ENCODE measurements around the gene FBF1.

Gene FBF1

DNA sequence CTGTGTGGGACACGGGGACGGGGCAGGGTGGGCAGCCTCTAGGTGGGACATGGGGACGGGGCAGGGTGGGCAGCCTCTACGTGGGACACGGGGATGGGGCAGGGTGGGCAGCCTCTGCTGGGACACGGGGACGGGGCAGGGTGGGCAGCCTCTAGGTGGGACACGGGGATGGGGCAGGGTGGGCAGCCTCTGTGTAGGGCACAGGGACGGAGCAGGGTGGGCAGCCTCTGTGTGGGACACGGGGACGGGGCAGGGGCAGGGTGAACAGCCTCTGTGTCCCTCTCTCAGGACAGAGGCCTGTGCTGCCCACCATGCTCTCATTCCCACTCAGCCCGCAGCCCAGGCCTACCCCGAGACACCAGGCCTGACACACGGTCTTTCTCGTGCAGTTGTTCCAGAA, 19.2 kb downstream of the FBF1 start (continued):
- no peak for TF ChIP-seq SP7 (tag by site-specific recombination; IDR thresholded peaks at IDR 0.05)
- TF ChIP-seq ZNF416 (tag by site-specific recombination; IDR thresholded peaks at IDR 0.05): no peak
- TF ChIP-seq ZNF132 (tag by site-specific recombination; IDR thresholded peaks at IDR 0.05; ENCODE audit: borderline replicate concordance): no peak
- TF ChIP-seq ZNF433 (tag by site-specific recombination; IDR thresholded peaks at IDR 0.05; ENCODE audit: low read depth): no peak
- no peak for TF ChIP-seq GLI2 (tag by site-specific recombination; IDR thresholded peaks at IDR 0.05; ENCODE audit: borderline replicate concordance, low read depth)
- TF ChIP-seq ZNF169 (tag by site-specific recombination; IDR thresholded peaks at IDR 0.05): no peak
- TF ChIP-seq, protein P1, sequence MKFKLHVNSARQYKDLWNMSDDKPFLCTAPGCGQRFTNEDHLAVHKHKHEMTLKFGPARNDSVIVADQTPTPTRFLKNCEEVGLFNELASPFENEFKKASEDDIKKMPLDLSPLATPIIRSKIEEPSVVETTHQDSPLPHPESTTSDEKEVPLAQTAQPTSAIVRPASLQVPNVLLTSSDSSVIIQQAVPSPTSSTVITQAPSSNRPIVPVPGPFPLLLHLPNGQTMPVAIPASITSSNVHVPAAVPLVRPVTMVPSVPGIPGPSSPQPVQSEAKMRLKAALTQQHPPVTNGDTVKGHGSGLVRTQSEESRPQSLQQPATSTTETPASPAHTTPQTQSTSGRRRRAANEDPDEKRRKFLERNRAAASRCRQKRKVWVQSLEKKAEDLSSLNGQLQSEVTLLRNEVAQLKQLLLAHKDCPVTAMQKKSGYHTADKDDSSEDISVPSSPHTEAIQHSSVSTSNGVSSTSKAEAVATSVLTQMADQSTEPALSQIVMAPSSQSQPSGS (tag by site-specific recombination; IDR thresholded peaks at IDR 0.05; ENCODE audit: low read depth): no peak
- no peak for TF ChIP-seq ZNF513 (tag by site-specific recombination; IDR thresholded peaks at IDR 0.05)
- no peak for TF ChIP-seq ZFP3 (tag by site-specific recombination; IDR thresholded peaks at IDR 0.05; ENCODE audit: low read depth)
- TF ChIP-seq BCL11B (tag by site-specific recombination; IDR thresholded peaks at IDR 0.05; ENCODE audit: low read depth): no peak
- TF ChIP-seq ZNF2 (tag by site-specific recombination; IDR thresholded peaks at IDR 0.05): no peak

GRCh38 chr17:75920045-75920560, 20.7 kb downstream of the FBF1 start:
- no peak overlapping the region for H3K27ac ChIP-seq (ENCODE audit: extremely low read depth, low read depth, low read length)
- no peaks in the 10 kb centered on the region for H3K4me1 ChIP-seq (ENCODE audit: control insufficient read depth, insufficient read depth, low read length)
- ChIA-PET CTCF (interaction anchor here (0.6 kb wide), 1 partner anchor 38 kb away, joined by 3 read pairs; no protein-coding TSS in a partner anchor), POLR2A (interaction anchor here (0.8 kb wide), 1 partner anchor 9 kb away, joined by 3 read pairs; no protein-coding TSS in a partner anchor)
- TF ChIP-seq, protein P2, sequence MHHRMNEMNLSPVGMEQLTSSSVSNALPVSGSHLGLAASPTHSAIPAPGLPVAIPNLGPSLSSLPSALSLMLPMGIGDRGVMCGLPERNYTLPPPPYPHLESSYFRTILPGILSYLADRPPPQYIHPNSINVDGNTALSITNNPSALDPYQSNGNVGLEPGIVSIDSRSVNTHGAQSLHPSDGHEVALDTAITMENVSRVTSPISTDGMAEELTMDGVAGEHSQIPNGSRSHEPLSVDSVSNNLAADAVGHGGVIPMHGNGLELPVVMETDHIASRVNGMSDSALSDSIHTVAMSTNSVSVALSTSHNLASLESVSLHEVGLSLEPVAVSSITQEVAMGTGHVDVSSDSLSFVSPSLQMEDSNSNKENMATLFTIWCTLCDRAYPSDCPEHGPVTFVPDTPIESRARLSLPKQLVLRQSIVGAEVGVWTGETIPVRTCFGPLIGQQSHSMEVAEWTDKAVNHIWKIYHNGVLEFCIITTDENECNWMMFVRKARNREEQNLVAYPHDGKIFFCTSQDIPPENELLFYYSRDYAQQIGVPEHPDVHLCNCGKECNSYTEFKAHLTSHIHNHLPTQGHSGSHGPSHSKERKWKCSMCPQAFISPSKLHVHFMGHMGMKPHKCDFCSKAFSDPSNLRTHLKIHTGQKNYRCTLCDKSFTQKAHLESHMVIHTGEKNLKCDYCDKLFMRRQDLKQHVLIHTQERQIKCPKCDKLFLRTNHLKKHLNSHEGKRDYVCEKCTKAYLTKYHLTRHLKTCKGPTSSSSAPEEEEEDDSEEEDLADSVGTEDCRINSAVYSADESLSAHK (tag by site-specific recombination; IDR thresholded peaks at IDR 0.05): no peak
- no peak for TF ChIP-seq OSR2 (tag by site-specific recombination; IDR thresholded peaks at IDR 0.05)
- no peak for TF ChIP-seq GLI4 (tag by site-specific recombination; IDR thresholded peaks at IDR 0.05)
- TF ChIP-seq ZNF830 (tag by site-specific recombination; IDR thresholded peaks at IDR 0.05; ENCODE audit: low read depth): no peak
- TF ChIP-seq ZNF843 (tag by site-specific recombination; IDR thresholded peaks at IDR 0.05): no peak
- TF ChIP-seq SCRT1 (tag by site-specific recombination; IDR thresholded peaks at IDR 0.05; ENCODE audit: borderline replicate concordance): no peak
- no peak for TF ChIP-seq ZNF184 (tag by site-specific recombination; IDR thresholded peaks at IDR 0.05)
- no peak for TF ChIP-seq ZNF214 (tag by site-specific recombination; IDR thresholded peaks at IDR 0.05; ENCODE audit: borderline replicate concordance)
- no peak for TF ChIP-seq ZNF664 (tag by site-specific recombination; IDR thresholded peaks at IDR 0.05)
- TF ChIP-seq, protein P3, sequence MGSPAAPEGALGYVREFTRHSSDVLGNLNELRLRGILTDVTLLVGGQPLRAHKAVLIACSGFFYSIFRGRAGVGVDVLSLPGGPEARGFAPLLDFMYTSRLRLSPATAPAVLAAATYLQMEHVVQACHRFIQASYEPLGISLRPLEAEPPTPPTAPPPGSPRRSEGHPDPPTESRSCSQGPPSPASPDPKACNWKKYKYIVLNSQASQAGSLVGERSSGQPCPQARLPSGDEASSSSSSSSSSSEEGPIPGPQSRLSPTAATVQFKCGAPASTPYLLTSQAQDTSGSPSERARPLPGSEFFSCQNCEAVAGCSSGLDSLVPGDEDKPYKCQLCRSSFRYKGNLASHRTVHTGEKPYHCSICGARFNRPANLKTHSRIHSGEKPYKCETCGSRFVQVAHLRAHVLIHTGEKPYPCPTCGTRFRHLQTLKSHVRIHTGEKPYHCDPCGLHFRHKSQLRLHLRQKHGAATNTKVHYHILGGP (tag by site-specific recombination; IDR thresholded peaks at IDR 0.05): no peak
- TF ChIP-seq, protein P4, sequence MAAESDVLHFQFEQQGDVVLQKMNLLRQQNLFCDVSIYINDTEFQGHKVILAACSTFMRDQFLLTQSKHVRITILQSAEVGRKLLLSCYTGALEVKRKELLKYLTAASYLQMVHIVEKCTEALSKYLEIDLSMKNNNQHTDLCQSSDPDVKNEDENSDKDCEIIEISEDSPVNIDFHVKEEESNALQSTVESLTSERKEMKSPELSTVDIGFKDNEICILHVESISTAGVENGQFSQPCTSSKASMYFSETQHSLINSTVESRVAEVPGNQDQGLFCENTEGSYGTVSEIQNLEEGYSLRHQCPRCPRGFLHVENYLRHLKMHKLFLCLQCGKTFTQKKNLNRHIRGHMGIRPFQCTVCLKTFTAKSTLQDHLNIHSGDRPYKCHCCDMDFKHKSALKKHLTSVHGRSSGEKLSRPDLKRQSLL (tag by site-specific recombination; IDR thresholded peaks at IDR 0.05): no peak
- TF ChIP-seq, protein P1 (tag by site-specific recombination; IDR thresholded peaks at IDR 0.05; ENCODE audit: low read depth): no peak
- no peak for TF ChIP-seq ZXDB (tag by site-specific recombination; IDR thresholded peaks at IDR 0.05)
- no peak for TF ChIP-seq SP2 (tag by site-specific recombination; IDR thresholded peaks at IDR 0.05)
- TF ChIP-seq ZNF19 (tag by site-specific recombination; IDR thresholded peaks at IDR 0.05; ENCODE audit: low read depth): no peak
- TF ChIP-seq FEZF1 (tag by site-specific recombination; IDR thresholded peaks at IDR 0.05): no peak
- no peak for TF ChIP-seq ZNF521 (tag by site-specific recombination; IDR thresholded peaks at IDR 0.05)
- H3K36me3 ChIP-seq (ENCODE audit: control insufficient read depth in 2 of 2, insufficient read depth in 1 of 2, low read length in 2 of 2): peaks cover 12 to 79% of the 10 kb centered on the region in 2 experiments; a peak in 2 of 3 replicates
- no peak overlapping the region for H3K4me3 ChIP-seq (ENCODE audit: low read depth, low read length)
- H3K9me3 ChIP-seq (ENCODE audit: control insufficient read depth, insufficient read depth, low read depth, low read length): no peaks in the 10 kb centered on the region

All from HEK293 (cell line).